GM13977 (cell line): Measurements from ENCODE around the gene LMF1.
"Not testable (repeated sequence)": the region's sequence is repeated elsewhere in the genome, so short reads cannot be mapped to it uniquely, and the experiment has no call there.

Experiments used
- DNase-seq: peaks from one replicate; pipeline ENCODE4 v3.0.0; 2012; ENCODE audit warnings: low spot score
- CTCF ChIP-seq: IDR thresholded peaks from 2 replicates; pipeline ENCODE4 v1.5.1; 2012; ENCODE audit warnings: mild to moderate bottlenecking, control low read depth; ENCODE audit not compliant: insufficient read depth; ENCODE audit errors: extremely low read depth, missing control alignments
- in situ Hi-C: fragments of 300-500 bp; cut with MboI; formaldehyde crosslinking; loops from one replicate; pipeline ENCODE4 v1.12.0; 2022; ENCODE audit warnings: low sequenced_read_pairs, low pct_unique_long_range_greater_than_20kb, mixed read lengths, inconsistent platforms; ENCODE audit not compliant: unreplicated experiment

The LMF1 gene

GRCh38 chr16:838741-839140 is 132.0 kb downstream of the LMF1 start:
- no peak for DNase-seq
- no peak for TF ChIP-seq CTCF
- in situ Hi-C loops, result no loop called here

DNA sequence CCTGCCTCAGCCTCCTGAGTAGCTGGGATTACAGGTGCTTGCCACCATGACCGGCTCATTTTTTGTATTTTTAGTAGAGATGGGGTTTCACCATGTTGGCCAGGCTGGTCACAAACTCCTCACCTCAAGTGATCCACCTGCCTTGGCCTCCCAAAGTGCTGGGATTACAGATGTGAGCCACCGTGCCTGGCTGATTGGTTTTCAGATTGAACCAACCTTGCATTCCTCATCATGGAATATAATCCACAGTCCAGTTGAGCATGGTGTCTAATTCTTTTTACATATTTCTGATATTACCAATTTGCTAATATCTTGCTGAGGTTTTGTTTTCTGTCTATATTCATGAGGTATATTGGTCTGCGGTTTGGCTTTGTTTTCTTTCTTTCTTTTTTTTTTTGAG is 134.0 kb downstream of the LMF1 start:
- in situ Hi-C loops, DNase-seq: not testable (repeated sequence)

- DNase-seq, result no peak
- in situ Hi-C loops, result no loop called here
- no peak for TF ChIP-seq CTCF
These were observed 134.6 kb downstream of the LMF1 start for GRCh38 chr16:836221-836620.

- no peak for DNase-seq
- in situ Hi-C loops, result no loop called here
- TF ChIP-seq CTCF, result no peak
These were observed 135.4 kb downstream of the LMF1 start for GRCh38 chr16:835373-835772.

DNA sequence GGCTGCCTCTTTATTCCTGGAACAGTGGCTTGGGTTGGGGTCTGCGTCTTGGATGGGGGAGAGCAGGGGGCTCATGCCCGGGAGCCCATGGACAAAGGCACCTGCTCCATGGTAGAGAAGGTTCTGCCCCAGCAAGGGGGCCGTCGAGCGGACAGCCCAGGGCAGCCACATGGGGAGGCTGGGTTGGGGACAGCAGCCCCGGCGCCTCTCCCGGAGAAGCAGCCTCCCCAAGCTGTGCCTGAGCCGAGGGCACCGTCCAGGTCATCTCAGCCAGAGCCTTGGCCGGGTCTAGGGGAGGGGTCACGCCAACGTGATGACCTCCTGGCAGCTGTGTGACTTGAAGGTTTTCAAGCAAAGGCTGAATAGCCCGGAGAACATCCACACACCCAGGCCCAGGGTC is 137.4 kb downstream of the LMF1 start:
- in situ Hi-C loops, result no loop called here
- no peak for TF ChIP-seq CTCF
- no peak for DNase-seq

DNA sequence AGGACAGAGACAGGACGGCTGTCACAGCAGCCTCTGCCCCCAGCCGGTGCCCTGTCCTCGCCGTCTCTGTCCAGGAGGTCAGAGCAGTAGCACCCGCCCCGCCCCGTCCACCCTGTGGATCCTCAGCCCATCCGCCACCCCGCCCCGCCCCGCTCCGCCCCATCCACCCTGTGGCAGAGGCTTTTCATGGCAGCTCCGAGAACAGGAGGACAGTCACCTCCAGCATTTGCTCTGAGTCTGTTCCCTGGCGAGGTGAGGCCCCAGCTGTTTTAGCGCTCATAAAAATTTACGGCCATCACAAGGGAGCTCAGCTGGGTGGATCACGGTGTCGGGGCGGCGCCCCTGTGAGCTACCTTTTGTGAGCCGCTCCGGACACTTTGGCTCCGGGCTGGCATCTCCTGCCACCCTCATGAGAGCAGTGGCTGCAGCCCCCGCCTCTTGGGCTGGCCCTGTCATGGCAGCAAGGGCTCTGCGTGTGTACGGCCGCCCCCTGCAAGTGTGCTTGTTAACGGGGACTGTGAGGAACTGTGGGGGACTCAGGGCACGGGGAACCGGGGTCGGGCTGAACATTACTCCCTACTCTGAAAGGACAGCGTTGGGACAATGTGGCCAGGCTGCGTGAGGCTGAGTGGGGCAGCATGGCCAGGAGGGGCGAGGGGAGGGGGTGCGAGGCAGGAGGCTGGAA is 138.0 kb downstream of the LMF1 start:
- no peak for TF ChIP-seq CTCF
- DNase-seq, result no peak
- in situ Hi-C loops, result no loop called here

DNA sequence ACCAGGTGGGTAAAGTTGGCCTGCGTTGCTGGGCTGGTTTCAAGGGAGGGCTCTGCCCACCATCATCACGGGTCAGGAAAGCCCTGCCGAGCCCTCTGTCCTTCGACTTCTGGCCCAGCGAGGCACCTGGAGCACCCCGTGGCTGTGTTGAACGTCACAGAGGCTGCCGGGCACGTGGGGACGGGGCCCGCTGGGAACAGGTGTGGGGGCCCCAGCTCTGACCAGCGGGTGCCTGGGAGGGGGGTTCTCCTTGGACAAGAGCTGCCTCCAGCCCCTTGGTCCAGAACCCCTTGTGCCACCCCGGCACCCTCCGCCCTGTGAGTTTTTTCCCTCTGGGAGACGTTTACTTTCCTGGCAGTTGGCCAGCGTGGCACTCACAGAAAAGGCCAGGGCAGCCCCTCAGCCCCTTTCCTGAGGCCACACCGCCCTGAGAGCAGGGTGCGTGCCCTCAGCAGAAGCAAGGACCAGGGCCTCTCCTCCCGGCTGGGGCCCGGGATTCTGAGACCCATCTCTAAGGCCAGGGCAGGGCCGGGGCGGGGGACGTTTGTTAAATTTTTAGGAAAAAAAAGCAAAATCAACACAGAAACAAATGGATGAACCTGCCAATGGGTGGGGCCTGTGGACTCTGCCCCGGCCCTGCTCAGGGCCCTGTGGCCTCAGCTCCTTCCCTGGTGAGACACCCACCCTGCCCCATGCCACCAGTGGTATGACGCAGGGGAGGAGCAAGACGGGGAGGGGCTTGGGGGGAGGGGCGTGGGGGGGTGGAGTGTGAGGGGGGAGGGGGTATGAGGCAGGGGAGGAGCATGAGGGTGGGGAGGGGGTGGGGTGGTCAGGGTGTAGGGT is 139.0 kb downstream of the LMF1 start:
- DNase-seq, result no peak
- in situ Hi-C loops, result no loop called here
- no peak for TF ChIP-seq CTCF
